HG02973 (cell line): ENCODE results near the gene SLC25A12.
"Not testable (repeated sequence)": the region's sequence is repeated elsewhere in the genome, so short reads cannot be mapped to it uniquely, and the experiment has no call there.

ENCODE experiments used
- ATAC-seq: cut with Tn5 transposase; IDR thresholded peaks from one replicate; pipeline ENCODE4 v1.9.1; 2021; ENCODE audit warnings: moderate library complexity; ENCODE audit not compliant: unreplicated experiment

SLC25A12 gene, protein sequence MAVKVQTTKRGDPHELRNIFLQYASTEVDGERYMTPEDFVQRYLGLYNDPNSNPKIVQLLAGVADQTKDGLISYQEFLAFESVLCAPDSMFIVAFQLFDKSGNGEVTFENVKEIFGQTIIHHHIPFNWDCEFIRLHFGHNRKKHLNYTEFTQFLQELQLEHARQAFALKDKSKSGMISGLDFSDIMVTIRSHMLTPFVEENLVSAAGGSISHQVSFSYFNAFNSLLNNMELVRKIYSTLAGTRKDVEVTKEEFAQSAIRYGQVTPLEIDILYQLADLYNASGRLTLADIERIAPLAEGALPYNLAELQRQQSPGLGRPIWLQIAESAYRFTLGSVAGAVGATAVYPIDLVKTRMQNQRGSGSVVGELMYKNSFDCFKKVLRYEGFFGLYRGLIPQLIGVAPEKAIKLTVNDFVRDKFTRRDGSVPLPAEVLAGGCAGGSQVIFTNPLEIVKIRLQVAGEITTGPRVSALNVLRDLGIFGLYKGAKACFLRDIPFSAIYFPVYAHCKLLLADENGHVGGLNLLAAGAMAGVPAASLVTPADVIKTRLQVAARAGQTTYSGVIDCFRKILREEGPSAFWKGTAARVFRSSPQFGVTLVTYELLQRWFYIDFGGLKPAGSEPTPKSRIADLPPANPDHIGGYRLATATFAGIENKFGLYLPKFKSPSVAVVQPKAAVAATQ

DNA sequence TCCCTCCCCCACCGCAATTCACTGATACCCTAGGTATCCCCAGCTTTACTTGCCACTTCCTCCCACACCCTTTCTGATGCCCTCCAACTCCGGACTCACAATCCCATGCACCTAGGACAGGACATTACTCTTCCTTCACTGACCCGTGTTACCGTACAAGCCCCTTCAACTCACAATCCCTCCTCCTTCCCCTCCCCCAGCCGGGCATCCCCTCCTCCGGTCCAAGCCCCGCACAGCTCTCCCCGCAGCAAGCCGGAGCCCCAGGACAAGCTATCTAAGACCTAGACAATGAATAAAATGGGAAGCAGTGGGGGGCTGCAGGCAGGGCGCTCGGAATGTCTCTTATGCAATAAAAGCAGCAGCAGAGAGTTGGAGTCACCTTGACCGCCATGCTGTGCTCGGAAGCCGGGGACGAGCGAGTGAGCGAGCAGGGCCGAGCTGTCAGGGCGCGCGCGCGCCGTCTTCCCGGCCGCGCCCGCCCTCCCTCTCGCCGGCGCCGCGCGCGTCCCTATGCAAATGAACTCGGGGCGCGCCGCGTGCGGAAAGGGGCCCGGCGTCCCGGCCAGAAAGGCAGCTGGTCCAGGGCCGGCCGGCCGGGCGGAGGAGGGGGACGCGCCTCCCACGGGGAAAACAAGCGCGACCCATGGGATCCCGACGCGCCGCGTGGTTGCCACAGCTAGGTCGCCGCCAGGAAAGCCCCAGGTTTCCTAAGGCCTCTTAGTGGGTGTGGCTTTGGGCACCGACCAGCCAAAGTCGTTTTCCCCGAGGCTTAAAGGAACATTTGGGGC, at the start of gene SLC25A12:
Gene SLC25A12, minus strand, starts transcription at position 421 of the 788 bp plus-strand sequence. Its CDS starts 30 bp downstream, at position 391.
- peak; percentile 90 for ATAC-seq

DNA sequence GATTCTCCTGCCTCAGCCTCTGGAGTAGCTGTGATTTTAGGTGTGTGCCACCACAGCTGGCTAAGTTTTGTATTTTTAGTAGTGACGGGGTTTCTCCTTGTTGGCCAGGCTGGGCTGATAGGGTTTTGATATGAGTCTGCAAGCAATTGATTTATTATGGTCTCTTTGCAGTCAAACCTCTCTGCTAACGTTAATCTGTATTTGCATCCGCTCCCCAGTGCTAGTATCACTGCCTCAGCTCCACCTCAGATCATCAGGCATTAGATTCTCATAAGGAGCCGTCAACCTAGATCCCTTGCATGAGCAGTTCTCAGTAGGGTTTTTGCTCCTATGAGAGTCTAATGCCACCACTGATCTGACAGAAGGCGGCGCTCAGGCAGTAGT, 47.3 kb upstream of the SLC25A12 start:
- ATAC-seq: no peak

DNA sequence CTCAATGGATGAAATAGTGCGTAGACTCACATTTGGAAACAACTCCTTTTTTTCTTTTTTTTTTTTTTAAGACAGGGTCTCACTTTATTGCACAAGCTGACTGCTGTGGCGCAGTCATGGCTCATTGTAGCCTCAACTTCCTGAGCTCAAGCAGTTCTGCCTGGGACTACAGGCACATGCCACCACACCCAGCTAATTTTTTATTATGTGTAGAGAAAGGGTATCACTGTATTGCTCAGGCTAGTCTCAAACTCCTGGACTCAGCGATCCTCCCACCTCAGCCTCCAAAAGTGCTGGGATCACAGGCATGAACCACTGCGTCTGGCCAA, 45.7 kb upstream of the SLC25A12 start:
- no peak for ATAC-seq

DNA sequence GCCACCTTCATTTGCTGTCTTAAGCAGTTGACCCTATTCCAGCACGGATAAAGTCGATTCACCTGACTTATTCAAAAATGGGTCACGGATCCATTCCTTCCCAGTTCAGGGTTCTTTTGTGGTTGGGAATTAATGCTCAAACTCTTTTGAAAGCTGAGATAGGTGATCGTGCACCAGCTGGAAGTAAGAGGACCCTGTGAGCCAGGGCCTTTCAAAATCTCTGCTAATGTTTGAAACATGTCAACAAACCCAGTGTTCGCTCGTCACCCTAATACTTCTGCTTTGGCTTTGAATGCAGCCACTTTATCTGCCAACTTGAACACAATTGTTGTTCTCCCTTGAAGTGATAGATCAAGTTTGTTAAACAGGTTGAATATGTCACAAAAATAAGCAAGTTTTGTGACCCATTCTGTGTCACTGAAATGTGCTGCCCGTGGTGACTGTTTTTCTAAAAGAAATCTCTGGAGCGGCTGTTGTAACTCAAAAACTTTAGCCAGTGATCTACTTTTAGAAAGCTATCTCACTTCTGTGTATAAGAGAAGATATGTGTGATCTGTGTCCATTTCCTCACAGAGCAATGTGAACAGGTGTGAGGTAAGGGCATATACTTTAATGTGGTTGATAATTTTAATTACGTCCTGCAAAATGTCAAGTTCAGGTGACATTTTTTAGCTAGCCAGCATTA, 45.2 kb upstream of the SLC25A12 start:
- ATAC-seq: no peak

DNA sequence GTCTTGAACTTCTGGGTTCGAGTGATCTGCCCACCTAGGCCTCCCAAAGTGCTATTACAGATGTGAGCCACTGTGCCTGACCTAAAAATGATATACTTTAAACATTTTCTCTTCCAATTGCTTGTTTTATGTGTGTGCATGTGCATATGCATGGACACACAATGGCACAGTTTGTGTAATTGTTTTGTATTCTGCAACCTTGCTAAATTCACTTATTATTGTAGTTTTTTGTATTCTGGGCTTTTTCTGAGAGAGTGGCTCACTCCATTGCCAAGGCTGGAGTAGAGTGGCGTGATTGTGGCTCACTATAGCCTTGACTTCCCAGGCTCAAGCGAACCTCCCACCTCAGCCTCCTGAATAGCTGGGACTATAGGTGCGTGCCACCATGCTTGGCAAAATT, 36.3 kb upstream of the SLC25A12 start:
- no peak for ATAC-seq

DNA sequence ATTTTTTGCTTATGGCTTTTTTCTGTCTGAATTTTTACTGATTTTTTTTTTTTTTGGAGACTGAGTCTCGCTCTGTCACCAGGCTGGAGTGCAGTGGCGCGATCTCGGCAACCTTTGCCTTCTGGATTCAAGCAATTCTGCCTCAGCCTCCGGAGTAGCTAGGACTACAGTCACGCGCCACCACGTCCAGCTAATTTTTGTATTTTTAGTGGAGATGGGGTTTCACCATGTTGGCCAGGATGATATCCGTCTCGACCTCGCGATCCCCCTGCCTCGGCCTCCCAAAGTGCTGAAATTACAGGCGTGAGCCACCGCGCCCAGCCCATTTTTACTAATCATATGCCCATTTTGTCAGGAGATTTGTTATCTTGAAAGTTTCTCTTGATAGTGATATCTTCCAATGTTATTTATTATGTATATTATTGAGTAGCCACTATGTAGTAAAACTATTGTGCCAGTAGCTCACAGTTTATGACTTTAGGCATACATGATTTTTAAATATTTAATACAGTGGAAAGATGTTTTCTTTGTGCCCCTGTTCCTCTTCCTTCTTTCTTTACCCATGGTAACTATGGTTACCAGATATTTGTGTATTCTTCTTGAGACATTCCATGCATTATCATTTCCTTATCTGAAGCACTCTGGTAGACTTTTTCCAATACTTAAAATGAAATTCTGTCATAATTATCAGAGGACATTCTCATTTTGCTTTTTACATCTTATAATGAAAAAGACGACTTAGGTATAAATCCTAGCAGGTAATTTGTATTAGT, 30.3 kb upstream of the SLC25A12 start:
- no peak for ATAC-seq

DNA sequence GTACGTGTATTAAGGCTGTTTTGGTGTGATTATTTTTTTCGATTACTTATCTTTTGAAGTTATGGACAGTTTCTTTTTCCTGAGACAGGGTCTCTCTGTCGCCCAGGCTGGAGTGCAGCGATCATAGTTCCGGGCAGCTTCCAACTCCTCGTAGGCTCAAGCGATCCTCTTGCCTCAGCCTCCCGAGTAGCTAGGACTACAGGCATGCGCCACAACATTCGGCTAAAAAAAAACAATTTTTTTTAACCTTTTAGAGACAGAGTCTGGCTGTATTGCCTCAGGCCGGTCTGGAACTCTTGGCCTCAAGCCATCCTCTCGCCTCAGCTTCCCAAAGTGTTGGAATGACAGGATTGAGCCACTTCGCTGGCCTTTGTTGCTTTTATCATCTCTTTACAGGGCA, 29.2 kb upstream of the SLC25A12 start:
- no peak for ATAC-seq

DNA sequence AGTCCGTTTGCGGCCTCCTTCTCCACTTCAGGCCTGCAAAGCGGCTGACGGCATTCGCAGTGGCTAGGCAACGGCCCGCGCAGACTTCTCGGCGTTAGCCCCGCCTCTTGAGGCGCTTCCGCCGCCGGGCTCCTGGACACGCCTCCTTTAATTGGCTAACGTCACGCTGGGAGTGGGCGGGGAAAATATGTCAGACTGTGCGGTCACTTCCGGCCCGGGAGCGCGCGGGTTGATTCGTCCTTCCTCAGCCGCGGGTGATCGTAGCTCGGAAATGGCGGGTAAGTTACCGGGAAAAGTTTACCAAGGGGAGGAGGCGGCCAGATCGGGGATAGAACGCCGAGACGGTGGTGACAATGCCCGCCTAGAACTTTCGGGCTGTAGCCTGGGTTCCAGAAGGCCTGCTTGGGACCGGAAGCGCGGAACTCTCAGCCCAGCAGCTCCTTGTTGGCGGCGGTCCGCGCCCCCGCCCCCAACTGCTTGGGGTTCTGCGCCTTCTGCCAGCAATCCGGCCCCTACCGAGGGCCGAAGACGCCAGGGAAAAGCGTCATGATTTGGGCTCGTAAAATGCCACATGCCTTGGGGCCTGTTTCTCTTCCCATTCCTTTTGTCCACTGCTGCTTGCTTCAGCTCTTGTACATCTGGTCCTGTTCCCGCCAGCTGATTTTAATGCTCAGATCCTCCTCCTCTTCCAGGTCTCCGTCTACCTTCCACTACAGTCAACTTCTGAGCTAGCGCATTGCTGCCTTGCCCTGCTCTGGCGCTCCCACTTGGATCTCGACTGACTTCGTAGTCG, 28.4 kb upstream of the SLC25A12 start, which contains the start of gene HAT1:
Gene HAT1, plus strand, starts transcription at position 232 of the 793 bp plus-strand sequence. Its CDS starts 40 bp downstream, at position 272.
- peak; percentile 91 for ATAC-seq

DNA sequence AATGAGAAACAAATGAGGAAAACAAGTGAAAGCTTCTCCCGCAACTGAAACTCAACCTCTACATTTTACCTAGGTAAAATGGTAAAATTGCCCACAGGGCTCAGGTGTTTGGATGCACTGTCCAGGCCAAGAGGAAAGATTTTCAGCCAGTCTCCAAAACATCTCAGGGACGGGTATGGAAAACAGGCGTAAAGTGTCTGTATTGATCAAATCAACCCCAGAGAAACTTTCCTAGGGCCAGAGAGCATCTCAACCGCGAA, 27.9 kb upstream of the SLC25A12 start:
- ATAC-seq: no peak

DNA sequence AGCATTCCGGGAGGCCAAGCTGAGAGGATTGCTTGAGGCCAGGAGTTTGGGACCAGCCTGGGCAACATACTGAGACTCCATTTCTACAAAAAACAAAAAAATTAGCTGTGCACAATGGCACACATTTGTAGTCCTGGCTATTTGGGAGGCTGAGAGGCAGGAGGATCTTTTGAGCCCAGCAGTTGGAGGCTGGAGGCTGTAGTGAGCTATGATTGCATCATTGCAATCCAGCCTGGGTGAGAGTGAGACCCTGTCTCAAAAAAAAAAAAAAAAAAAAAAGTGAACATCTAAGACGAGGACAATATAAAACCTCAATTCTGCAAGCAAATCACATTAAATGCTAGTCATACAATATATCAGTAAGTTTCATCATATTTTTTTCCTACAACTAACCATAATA, 25.4 kb upstream of the SLC25A12 start:
- ATAC-seq: no peak

DNA sequence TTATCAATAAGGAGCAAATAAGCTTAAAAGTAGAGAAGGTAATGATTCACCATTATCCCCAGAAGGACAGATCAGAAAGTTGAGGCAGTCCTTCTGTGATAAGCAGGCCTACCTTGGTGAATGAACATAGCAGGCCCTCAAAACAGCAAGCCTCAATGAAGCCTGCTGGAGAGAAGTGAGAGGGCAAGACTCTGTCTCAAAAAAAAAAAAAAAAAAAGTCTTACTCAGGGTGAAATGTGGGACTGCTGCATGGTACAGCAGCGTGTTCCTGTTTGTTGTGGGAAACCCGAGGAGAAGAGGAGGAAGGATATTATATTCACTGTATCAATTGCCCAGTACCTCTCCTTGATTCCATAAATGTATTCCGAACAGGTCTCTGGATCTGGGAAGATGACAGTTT, 19.5 kb upstream of the SLC25A12 start:
- no peak for ATAC-seq

DNA sequence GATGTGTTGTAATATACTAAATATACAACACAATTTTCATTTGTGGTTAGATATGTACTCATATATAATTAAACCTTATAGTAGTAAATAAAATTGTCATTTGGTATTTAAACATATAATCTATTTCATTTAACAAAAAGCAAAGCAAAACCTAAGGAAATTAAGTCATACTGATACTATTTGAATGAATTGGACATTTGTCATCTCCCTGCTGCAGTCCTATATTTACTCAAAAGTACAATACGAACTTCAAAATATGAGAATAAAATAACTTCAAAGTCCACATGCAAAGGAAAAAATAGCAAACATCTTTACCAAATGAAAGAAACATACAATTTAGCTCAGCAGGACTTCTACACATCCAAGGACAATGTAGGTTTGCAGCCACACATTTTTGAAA, 16.4 kb upstream of the SLC25A12 start:
- ATAC-seq: no peak

DNA sequence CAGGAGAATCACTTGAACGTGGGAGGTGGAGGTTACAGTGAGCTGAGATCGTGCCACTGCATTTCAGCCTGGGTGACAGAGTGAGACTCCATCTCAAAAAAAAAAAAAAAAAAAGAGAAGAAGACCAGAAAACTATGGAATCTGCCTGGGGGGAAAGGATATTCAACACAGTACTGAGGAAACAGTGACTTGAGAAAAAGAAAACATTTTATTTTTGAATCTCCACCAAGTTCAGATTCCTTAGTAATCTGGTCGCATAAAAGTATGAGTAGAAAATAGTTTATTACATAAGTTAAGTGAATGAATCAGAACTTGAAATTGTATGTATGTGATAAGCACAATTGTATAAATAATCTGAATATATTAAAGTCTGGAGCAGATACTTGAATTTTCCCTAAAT, 15.2 kb upstream of the SLC25A12 start:
- no peak for ATAC-seq

DNA sequence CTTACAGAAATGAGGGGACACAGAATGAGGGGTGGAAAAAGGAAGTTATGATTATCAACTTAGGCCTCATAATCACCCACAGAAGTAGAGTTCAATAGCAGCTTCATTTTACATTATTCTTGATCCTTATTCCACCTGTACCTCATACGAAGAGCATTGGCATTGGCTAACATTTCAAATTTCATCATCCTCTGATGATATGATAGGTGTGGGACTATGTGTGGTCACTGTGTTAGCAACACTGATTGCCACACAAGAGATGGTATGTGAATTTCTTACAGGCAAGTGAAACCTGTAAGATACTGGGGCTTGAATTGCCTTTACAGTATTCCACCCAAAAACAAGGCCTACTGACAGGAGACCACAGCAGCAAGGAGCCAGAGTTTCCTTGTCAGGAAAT, 14.2 kb upstream of the SLC25A12 start:
- ATAC-seq: no peak

DNA sequence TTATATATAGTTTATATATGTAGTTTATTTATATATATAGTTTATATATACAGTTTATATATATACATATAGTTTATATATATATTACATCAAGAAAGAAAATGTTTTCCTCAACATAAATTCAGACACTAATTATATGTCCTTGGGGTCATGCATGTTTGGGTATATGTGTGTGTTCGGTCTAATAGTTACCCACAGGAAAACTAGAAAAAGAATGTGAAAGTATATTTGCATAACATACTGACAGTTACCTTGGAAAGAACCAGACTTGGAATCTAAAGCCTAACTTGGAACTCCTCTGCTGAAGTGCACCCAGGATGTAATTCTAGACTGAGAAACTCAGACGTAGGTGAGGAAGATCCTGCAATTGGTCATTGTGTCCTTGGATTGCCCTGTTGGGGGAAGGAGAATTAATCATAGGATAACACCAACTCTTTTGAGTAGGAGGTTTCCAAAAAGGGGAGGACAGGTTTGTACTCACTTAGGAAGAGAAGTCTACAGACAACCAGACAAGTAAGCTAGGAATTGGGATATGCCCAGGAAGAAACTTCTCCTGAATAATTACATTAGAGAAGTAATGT, 8.9 kb upstream of the SLC25A12 start:
- no peak for ATAC-seq

DNA sequence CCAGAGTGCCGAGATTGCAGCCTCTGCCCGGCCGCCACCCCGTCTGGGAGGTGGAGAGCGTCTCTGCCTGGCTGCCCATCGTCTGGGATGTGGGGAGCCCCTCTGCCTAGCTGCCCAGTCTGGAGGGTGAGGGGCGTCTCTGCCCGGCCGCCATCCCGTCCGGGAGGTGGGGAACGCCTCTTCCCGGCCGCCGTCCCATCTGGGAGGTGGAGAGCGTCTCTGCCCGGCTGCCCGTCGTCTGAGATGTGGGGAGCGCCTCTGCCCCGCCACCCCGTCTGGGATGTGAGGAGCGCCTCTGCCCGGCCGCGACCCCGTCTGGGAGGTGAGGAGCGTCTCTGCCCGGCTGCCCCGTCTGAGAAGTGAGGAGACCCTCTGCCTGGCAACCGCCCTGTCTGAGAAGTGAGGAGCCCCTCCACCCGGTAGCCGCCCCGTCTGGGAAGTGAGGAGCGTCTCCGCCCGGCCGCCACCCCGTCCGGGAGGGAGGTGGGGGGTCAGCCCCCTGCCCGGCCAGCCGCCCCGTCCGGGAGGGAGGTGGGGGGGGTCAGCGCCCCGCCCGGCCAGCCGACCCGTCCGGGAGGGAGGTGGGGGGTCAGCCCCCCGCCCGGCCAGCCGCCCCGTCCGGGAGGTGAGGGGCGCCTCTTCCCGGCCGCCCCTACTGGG, 5.7 kb upstream of the SLC25A12 start:
- ATAC-seq: not testable (repeated sequence)

DNA sequence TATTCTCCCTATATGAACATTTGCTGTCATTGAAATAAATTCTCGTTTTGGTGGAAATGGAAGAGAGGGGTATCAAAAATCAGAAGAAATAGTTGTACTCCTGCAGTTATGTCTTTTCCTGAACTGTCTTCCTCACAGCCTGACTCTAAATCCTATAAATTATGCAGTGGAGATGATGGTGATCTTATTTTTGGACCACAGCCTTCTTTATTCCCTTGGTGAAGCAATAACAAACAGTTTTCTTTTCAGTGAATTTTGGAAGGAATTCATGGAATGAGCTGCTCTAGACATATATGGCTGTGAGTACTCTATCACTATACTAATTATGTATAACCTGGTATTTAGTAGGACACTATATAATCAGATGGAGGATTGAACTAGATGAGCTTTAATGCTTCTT, 1.7 kb upstream of the SLC25A12 start:
- ATAC-seq: no peak

DNA sequence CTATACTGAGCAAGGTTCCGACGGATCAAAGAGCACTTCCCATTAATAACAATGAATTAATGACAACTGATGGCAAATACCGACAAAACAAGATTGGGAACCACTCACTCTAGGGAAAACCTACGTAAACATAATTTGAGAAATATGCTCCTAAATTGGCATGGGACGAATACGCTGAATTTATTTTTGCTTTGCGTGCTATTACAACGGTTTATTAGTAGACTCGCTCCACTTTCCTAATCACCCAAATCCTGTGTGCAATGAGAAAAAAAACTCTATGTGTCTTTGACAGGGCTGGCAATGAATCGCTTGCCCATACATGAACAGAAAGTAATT, 536 bp upstream of the SLC25A12 start:
- ATAC-seq: no peak

DNA sequence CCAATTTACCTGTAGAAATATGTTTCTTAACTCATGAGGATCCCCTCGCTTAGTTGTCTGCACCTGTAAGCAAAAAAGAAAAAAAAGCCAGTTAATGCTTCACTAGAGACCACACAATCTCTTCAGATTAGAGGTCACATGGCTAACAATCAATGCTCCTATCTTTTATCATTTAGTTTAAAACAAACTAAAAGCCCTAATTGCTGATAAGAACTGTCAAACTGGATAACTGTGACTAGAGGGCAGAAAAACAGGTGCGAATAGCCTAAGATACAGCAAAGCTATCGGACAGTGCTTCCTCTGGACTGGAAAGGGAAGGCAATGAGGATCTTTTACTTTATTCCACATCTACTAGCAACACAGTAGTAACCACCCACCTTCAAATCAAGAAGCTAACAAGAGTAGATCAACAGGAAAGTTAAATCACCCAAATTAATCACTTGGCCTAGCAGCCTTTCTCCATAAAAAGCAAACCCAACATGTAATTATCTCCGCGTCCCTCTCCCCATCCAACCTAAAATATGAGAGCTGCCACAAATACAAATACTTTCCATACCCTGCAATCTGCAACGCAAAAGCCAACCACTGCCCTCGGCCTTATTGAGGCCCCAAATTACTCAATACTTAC, 734 bp downstream of the SLC25A12 start:
- no peak for ATAC-seq
